Astrocyte (in vitro differentiated cells and primary cell): Measurements from ENCODE around the gene NFATC1.

Source experiments
- EZH2 ChIP-seq: IDR thresholded peaks from 2 replicates; pipeline ENCODE4 v1.6.1; 2012; ENCODE audit warnings: mild to moderate bottlenecking, low read length, inconsistent platforms; ENCODE audit not compliant: insufficient read depth
- TF ChIP-seq, protein P1 (sequence below): IDR thresholded peaks from 2 replicates; pipeline ENCODE4 v1.5.1; 2011; ENCODE audit warnings: low read depth, mild to moderate bottlenecking, inconsistent platforms, low read length, moderate library complexity; ENCODE audit not compliant: insufficient read depth

DNA sequence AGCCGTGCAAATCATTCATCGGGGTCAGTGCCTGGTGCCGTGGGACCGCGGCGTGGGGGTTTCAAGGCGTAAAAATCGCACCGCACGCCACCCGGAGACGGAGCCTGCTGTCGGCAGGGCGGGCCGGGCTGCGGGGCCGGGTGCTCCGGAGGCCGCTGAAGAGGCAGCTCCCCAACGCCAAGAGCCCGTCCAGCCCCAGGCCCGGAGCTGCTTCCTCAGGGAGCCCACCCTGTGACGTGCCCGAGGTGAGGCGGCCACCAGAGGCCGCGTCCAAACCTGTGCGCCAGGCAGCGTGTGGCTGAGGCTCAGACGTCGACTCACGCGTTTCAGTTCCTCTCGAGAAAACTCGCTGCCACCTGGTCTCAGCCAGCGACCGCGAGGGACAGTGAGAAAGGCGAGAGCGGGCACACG is 98.1 kb downstream of the NFATC1 start:
- TF ChIP-seq, protein P1, sequence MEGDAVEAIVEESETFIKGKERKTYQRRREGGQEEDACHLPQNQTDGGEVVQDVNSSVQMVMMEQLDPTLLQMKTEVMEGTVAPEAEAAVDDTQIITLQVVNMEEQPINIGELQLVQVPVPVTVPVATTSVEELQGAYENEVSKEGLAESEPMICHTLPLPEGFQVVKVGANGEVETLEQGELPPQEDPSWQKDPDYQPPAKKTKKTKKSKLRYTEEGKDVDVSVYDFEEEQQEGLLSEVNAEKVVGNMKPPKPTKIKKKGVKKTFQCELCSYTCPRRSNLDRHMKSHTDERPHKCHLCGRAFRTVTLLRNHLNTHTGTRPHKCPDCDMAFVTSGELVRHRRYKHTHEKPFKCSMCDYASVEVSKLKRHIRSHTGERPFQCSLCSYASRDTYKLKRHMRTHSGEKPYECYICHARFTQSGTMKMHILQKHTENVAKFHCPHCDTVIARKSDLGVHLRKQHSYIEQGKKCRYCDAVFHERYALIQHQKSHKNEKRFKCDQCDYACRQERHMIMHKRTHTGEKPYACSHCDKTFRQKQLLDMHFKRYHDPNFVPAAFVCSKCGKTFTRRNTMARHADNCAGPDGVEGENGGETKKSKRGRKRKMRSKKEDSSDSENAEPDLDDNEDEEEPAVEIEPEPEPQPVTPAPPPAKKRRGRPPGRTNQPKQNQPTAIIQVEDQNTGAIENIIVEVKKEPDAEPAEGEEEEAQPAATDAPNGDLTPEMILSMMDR = no peak
- no peak for TF ChIP-seq EZH2
